ENCODE results near the gene EPB42. TPM values are rescaled to one million over a fixed set of nuclear protein-coding genes. Genes with fewer than 3 reads are reported as not detected.
A peak's percentile ranks its signal among the peaks of the same experiment; 100 is the strongest.
"Not testable (repeated sequence)": the region's sequence is repeated elsewhere in the genome, so short reads cannot be mapped to it uniquely, and the experiment has no call there.

The EPB42 gene
- total RNA-seq, 1 donor from 2014 or later = not detected

- no peak for TF ChIP-seq CTCF (IDR thresholded peaks at IDR 0.05; ENCODE audit: insufficient read depth, low read length, severe bottlenecking)
- FAIRE-seq (peak; percentile 13), DNase-seq (ENCODE audit: low read depth) (no peak)
- H3K27me3 ChIP-seq (ENCODE audit: control insufficient read depth, insufficient read depth, low read length) = no peaks in the 10 kb centered on the region
- no peak overlapping the region for H3K4me3 ChIP-seq (ENCODE audit: low read depth, low read length)
- H3K36me3 ChIP-seq (ENCODE audit: control insufficient read depth, insufficient read depth, low read length) = peaks cover 6% of the 10 kb centered on the region
Measured at GRCh38 chr15:43199945-43200488, 20.8 kb downstream of the EPB42 start.

- peaks cover 7% of the 10 kb centered on the region for H3K36me3 ChIP-seq (ENCODE audit: control insufficient read depth, insufficient read depth, low read length)
- TF ChIP-seq CTCF (IDR thresholded peaks at IDR 0.05; ENCODE audit: insufficient read depth, low read length, severe bottlenecking) = no peak
- no peak for FAIRE-seq
- H3K27me3 ChIP-seq (ENCODE audit: control insufficient read depth, insufficient read depth, low read length) = no peaks in the 10 kb centered on the region
- DNase-seq (ENCODE audit: low read depth) = no peak
- no peak overlapping the region for H3K4me3 ChIP-seq (ENCODE audit: low read depth, low read length)
Measured at GRCh38 chr15:43198992-43199391, 21.8 kb downstream of the EPB42 start.

GRCh38 chr15:43198556-43198955 lies 22.3 kb downstream of the EPB42 start:
- not testable (repeated sequence) for DNase-seq (ENCODE audit: low read depth); H3K36me3 ChIP-seq (ENCODE audit: control insufficient read depth, insufficient read depth, low read length); H3K4me3 ChIP-seq (ENCODE audit: low read depth, low read length); FAIRE-seq; H3K27me3 ChIP-seq (ENCODE audit: control insufficient read depth, insufficient read depth, low read length)

- DNase-seq (ENCODE audit: low read depth); H3K36me3 ChIP-seq (ENCODE audit: control insufficient read depth, insufficient read depth, low read length); H3K4me3 ChIP-seq (ENCODE audit: low read depth, low read length); FAIRE-seq; H3K27me3 ChIP-seq (ENCODE audit: control insufficient read depth, insufficient read depth, low read length): not testable (repeated sequence)
Measured at GRCh38 chr15:43197773-43198172, 23.0 kb downstream of the EPB42 start.

GRCh38 chr15:43196760-43197548 lies 23.9 kb downstream of the EPB42 start:
- TF ChIP-seq CTCF (IDR thresholded peaks at IDR 0.05; ENCODE audit: insufficient read depth, low read length, severe bottlenecking) = no peak
- DNase-seq (ENCODE audit: low read depth) (no peak), FAIRE-seq (no peak)
- Histone ChIP-seq H3K4me3 (ENCODE audit: low read depth, low read length) (no peak overlapping the region), H3K36me3 (ENCODE audit: control insufficient read depth, insufficient read depth, low read length) (peaks cover 11% of the 10 kb centered on the region), H3K27me3 (ENCODE audit: control insufficient read depth, insufficient read depth, low read length) (no peaks in the 10 kb centered on the region)

- Histone ChIP-seq H3K36me3 (ENCODE audit: control insufficient read depth, insufficient read depth, low read length) (peaks cover 16% of the 10 kb centered on the region), H3K27me3 (ENCODE audit: control insufficient read depth, insufficient read depth, low read length) (no peaks in the 10 kb centered on the region), H3K4me3 (ENCODE audit: low read depth, low read length) (no peak overlapping the region)
- DNase-seq (ENCODE audit: low read depth) (no peak), FAIRE-seq (no peak)
- no peak for TF ChIP-seq CTCF (IDR thresholded peaks at IDR 0.05; ENCODE audit: insufficient read depth, low read length, severe bottlenecking)
Measured at GRCh38 chr15:43194795-43195194, 26.0 kb downstream of the EPB42 start.

All from bronchial epithelial cell (primary cell).